Adrenal gland (tissue), 5 donors: ENCODE measurements around the gene PRRT2.

Experiments
- CTCF ChIP-seq, 6 experiments: fragments of 450-650 bp in 4 of 6; fragments of 200-600 bp in 2 of 6; sonication (generic) in 1 of 6; IDR thresholded peaks; 1 replicate in 5 of 6; 2 replicates in 1 of 6; pipeline versions ENCODE4 v1.5.1 to v1.8.0; 2016 to 2021; ENCODE audit warnings: antibody characterized with exemption in 6 of 6, mild to moderate bottlenecking in 2 of 6, moderate library complexity in 1 of 6
- POLR2A ChIP-seq, 2 donors: fragments of 450-650 bp; IDR thresholded peaks; one replicate each; pipeline ENCODE4 v1.6.1; 2017; ENCODE audit warnings: antibody characterized with exemption in 2 of 2, mild to moderate bottlenecking in 2 of 2, moderate library complexity in 1 of 2
- donor health status: DM: no; HTN: no; CAD: no.

GRCh38 chr16:29845656-29846055, 33.7 kb downstream of the PRRT2 start:
- TF ChIP-seq CTCF (IDR thresholded peaks at IDR 0.05) (no peak), POLR2A (IDR thresholded peaks at IDR 0.05) (no peak)
